ENCODE results near the gene KLRC1.
"Not testable (repeated sequence)": the region's sequence is repeated elsewhere in the genome, so short reads cannot be mapped to it uniquely, and the experiment has no call there.

The KLRC1 gene

DNA sequence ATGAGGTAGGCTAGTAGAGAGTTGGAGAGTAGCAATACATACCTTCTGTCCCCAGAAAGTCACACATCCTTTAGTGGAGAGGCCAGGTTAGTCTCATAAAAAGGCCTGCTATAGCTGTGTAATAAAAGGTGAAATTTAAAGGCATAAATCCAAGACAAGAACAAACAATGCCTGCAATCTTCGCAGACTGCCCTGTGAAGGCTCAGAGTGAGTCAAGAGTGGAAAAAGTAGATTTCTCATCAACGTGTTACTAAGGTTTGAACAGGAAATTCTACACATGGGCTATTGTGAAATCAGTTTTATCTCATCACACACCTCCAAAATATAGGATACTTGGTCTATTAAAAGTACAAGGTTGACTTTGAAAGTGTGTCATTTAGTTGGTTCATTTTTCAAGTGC is at the start of gene KLRC1:
Gene KLRC1 (minus strand): TSS at position 222 of the 400 bp plus-strand sequence. CDS start 2,221 bp downstream, outside the sequence.
- no peak for DNase-seq

DNA sequence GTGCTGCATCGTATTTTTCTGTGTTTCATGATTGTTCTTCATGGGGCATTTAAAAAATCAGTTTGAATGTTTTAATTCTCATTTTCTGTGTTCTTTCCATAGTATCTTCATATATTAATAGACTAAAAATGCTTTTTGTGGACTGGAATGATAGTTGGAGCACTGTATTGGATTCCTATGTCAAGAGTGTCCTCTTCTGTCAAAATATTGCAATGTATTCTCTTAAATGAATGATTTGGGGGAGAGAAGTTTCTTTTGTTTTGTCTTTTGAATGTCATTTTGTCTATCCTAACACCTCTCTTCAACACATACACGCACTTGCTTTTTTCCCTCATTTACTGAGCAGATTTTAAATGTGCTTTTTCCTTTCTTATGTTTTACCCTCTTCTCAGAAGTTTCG is 47.9 kb upstream of the KLRC1 start:
- no peak for DNase-seq

DNA sequence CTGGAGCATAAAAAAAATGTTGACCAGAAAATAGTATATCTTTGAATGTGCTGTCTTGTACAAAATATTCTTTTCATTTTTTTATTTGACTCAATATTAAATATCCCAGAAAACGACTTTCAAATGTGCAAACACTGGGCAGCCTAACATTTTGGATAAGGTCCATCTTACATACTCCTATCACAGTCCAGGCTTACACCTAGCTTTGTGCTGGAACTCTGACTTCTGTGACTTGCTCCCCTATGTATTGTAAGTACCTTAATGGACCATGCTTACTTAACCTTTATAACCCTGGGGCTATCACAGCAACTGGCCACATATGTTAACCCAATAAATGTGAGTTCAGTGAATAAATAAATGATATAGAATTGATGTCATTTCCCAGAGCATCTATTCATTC is 44.9 kb upstream of the KLRC1 start:
- DNase-seq: no peak

DNA sequence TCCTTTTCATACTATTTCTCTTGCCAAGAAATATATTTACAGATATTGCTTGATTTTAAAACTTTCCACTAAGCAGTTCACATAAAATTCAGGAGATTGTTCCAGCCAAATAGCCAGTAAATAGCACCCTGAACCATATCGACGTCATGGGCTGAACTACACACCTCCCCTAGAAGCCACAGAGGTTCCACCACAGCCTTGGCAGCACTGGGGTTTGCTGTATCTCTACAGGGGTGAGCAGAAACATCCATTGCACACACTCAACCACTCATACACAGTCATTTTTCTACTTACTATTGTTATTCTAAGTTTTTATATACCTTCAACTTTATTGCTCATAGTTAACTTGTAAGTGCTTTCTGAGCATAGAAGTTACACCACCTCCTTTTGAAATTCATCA is 44.4 kb upstream of the KLRC1 start:
- no peak for DNase-seq

DNA sequence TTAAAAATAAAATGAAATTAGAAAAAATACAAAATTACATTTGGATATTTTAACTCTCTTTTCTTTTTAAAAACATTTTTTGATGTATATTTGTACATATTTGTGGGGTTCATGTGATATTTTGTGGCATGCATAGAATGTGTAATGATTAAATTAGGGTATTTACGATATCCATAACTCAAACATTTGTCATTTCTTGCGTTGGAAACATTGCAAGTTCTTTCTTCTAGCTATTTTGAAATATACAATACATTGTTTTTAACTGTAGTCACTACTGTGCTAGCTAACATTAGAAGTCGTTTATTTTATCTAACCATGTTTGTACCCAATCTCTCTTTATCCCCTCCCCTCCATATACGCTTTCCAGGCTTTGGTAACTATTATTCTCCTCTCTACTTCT is 38.6 kb upstream of the KLRC1 start:
- DNase-seq: no peak

DNA sequence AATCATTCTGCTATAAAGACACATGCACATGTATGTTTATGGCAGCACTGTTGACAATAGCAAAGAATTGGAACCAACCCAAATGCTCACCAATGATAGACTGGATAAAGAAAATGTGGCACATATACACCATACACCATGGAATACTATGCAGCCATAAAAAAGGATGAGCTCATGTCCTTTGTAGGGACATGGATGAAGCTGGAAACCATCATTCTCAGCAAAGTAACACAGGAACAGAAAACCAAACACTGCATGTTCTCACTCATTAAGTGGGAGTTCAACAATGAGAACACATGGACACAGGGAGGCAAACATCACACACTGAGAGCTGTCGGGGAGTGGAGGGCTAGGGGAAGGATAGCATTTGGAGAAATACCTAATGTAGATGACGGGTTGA is 34.2 kb upstream of the KLRC1 start:
- DNase-seq: not testable (repeated sequence)

DNA sequence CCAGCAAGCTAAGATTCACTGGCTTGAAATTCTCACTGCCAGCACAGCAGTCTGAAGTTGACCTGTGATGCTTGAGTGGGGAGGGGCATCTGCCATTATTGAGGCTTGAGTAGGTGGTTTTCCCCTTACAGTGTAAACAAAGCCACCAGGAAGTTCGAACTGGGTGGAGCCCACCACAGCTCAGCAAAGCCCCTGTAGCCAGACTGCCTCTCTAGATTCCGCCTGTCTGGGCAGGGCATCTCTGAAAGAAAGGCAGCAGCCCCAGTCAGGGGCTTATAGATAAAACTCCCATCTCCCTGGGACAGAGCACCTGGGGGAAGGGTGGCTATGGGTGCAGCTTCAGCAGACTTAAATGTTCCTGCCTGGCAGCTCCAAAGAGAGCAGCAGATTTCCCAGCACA is 28.7 kb upstream of the KLRC1 start:
- not testable (repeated sequence) for DNase-seq

DNA sequence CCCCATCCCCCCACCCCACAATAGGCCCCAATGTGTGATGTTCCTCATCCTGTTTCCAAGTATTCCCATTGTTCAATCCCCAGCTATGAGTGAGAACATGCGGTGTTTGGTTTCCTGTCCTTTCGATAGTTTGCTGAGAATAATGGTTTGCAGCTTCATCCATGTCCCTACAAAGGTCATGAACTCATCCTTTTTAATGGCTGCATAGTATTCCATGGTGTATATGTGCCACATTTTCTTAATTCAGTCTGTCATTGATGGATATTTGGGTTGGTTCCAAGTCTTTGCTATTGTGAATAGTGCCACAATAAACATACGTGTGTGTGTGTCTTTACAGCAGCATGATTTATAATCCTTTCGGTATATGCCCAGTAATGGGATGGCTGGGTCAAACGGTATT is 19.6 kb upstream of the KLRC1 start:
- DNase-seq: not testable (repeated sequence)

DNA sequence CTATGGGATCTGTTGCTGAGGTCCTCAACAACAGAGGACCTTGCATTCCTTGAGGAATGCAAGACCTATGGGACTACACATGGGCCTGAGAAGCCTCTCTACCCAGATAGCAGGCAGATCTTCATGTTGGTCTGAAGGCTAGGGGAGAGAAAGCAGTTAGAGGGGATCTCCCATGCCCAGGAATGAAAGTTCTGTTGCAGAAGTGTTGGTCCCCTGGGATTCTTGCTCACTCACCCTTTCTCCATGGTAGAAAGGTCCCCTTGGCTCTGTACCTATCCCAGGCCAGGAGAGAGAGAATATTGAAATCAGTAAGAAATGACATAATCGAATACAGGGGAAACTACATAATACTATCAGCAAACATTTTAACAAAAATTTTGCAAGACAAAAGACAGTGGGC is 16.5 kb upstream of the KLRC1 start:
- no peak for DNase-seq

DNA sequence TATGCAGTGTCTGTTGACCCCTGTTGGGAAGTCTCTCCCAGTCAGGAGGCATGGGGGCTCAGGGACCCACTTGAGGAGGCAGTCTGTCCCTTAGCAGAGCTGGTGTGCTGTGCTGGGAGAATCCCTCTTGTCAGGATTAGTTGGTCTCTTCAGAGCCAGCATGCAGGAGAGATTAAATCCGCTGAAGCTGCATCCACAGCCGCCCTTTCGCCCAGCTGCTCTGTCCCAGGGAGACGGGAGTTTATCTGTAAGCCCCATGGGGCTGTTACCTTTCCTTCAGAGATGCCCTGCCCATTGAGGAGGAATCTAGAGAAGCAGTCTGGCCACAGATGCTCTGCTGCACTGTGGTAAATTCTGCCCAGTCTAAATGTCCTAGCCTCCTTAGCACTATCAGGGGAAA is 13.1 kb upstream of the KLRC1 start:
- no peak for DNase-seq

DNA sequence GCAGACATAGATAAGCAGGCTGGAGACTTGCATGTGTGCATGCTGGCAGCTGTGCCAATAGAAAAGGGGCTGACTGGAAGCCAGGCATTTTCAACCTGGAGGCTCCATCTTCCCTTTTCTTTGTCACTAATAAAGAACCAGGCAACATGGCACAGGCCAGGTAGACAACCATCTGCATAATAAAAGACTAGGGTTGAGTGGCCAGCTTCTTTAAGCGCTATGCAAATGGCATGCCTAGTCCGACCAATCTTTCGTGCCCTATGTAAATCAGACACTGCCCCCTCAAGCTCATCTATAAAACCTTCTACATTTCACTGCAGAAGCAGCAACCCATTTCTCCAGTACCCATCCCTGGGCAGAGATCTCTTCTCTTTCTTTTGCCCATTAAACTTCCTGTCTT is 4.6 kb upstream of the KLRC1 start:
- DNase-seq: no peak

DNA sequence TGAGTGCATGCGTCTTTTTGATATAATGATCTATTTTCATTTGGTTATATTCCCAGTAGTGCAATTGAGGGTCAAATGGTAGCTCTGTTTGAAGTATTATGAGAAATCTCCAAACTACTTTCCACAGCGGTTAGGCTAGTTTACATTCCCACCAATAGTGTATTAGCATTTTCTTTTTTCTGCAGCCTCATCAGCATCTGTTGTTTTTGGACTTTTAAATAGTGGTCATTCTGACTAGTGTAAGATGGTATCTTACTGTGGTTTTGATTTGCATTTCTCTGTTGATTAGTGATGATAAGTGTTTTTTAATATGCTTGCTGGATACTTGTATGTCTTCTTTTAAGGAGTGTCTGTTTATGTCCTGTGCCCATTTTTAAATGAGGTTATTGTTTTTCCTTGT is 3.7 kb upstream of the KLRC1 start:
- DNase-seq: no peak

DNA sequence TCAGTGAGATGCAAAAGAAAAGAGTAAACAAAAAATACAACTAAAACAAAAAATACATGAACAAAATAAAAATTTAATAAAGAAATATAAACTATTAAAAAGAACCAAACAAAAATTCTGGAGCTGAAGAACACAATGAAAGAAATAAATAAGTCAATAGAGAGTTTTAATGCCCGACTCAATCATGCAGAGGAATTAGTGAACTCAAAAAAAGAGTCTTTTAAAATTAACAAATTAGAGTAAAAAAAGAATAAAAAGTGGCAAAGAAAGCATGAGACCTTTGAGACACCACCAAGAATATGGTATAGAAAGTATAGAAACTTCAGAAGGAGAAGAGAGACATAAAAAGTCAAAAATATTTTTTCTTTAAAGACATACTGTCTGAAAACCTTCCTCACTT is 2.6 kb upstream of the KLRC1 start:
- no peak for DNase-seq

DNA sequence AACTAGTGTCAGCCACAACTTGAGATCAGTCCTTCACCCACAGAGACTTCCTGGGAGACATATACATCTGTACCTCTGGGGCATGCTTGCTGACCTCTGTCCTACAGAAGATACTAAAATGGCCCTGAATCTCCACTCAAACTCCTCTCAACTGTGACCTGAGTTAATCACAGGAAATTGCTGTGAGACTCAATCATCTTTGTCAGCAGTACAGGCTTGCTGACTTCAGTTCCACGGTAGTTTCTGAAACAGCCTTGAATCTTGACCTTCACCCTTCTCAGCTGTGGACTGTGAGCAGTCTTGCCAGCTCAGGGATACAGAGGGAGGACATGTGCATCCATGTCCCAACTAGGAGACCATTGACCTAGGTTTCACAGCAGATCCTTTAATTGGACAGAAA is 1.4 kb upstream of the KLRC1 start:
- no peak for DNase-seq

DNA sequence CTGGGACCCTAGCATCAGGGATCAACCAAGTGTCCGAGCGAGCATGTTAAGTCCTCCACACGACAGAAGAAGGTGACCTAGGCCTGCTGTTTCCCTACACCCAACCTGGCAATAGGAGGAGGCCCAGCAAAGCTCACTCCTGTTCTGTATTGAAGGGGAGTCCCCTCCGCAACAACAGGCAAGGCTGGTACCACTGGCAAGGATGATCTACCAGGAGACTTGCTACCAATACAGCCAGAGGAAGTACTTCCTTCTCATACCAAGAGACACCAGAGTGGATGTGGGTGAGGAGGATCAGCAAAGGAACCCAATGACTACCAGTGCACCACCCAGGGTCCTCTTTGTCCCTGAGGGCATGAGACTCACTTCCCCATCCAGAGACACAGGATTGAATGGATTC is 4.9 kb downstream of the KLRC1 start:
- no peak for DNase-seq

DNA sequence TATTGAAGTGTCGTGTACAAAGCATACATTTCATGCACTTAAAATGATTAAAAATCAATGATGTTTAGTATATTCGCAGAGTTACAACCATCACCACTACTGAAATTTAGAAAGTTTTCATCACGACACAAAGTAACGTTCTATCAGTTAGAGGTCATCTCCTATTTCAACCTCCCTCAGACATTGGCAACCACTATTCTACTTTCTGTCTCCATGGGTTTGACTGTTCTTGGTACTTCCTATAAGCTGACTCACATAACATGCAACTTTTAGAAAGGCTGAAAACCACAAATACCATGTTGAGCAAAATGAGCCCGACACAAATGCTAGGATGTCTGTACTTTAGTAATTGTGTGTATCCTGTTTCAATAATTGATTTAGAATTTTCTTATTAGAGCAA is 7.1 kb downstream of the KLRC1 start:
- DNase-seq: not testable (repeated sequence)

DNA sequence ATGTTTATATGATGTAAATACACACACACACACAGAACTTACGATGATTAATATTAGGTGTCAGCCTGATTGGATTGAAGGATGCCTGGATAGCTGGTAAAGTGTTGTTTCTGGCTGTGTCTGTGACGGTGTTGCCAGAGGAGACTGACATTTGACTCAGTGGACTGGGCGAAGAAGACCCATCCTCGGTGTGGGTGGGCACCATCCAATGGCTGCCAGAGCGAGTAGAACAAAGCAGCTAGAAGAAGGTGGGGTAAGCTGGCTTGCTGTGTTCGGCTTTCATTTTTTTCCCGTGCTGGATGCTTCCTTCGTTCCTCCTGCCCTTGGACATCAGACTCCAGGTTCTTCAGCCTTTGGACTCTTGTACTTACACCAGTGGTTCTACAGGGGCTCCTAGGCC is 12.0 kb downstream of the KLRC1 start:
- DNase-seq: not testable (repeated sequence)

DNA sequence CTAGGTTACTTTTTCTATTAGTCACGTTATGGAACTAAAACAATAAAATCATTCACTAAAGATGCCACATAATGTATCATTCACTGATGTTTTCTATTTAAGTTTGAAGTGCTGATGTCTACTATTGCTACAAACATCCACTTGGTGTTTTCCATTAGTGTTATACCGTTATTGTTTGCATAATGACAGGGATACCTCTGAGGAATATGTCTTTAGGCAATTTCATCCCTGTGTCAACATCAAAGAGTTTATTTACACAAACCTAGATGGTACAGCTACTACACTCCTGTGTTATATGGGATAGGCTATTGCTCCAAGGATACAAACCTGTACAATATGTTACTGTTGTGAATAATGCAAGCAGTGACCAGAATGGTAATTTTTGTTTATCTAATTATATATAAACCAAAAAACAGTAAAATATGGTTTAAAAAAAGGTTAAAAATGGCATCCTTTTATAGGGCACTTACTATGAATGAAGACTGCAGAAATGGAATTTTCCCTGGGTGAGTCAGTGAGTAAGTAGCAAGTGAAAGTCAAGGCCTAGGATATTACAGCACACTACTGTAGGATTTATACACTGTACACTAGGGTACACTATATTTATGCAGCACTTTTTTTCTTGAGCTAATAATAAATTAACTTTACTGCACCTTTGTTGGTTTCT is 13.4 kb downstream of the KLRC1 start:
- not testable (repeated sequence) for DNase-seq

DNA sequence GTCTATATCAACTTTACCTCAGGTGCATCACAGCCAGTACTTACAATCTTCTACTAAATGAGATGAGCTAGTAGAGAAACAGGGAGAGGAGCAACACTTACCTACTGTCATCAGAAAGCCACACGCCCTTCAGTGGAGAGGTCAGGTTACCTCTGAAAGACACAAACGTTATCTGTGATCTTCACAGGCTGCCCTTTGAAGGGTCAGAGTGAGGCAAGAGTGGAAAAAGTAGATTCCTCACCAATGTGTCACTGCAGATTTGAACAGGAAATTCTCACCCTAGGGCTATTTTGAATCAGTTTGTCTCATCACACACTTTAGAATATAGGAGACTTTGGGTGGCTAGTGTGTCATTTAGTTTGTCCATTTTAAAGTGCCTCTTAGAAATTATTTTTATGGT is 15.6 kb downstream of the KLRC1 start:
- not testable (repeated sequence) for DNase-seq

DNA sequence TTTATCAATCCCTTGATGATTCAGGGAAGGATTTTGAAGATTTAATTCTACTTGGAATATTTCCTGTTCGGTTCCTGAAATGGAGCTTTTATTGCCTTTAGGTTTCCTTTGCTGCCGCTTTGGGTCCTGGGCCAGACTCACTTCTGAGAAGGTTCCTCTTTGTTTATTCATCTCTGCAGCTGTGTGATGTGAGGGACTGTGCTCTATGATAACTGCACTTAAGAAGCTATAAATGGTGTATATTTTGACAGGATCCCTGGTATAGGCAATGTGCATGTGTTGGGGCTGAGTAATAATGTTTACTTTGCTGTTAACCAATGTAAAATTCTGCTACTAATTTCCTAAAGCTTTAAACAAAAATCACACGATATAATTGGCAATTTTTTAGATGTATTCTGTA is 17.4 kb downstream of the KLRC1 start, which contains the start of gene KLRC2:
Gene KLRC2 (minus strand): TSS at position 195 of the 400 bp plus-strand sequence. CDS start 24 bp downstream, at position 171.
- DNase-seq: not testable (repeated sequence)

DNA sequence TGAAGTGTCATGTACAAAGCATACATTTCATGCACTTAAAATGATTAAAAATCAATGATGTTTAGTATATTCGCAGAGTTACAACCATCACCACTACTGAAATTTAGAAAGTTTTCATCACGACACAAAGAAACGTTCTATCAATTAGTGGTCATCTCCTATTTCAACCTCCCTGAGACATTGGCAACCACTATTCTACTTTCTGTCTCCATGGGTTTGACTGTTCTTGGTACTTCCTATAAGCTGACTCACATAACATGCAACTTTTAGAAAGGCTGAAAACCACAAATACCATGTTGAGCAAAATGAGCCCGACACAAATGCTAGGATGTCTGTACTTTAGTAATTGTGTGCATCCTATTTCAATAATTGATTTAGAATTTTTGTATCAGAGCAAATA is 22.6 kb downstream of the KLRC1 start:
- not testable (repeated sequence) for DNase-seq

DNA sequence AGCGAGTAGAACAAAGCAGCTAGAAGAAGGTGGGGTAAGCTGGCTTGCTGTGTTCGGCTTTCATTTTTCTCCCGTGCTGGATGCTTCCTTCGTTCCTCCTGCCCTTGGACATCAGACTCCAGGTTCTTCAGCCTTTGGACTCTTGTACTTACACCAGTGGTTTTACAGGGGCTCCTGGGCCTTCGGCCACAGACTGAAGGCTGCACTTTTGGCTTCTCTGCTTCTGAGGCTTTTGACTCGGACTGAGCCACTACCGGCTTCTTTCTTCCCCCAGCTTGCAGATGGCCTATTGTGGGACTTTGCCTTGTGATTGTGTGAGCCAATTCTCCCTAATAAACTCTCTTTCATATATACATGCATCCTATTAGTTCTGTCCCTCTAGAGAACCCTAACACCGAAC is 27.2 kb downstream of the KLRC1 start:
- DNase-seq: not testable (repeated sequence)

DNA sequence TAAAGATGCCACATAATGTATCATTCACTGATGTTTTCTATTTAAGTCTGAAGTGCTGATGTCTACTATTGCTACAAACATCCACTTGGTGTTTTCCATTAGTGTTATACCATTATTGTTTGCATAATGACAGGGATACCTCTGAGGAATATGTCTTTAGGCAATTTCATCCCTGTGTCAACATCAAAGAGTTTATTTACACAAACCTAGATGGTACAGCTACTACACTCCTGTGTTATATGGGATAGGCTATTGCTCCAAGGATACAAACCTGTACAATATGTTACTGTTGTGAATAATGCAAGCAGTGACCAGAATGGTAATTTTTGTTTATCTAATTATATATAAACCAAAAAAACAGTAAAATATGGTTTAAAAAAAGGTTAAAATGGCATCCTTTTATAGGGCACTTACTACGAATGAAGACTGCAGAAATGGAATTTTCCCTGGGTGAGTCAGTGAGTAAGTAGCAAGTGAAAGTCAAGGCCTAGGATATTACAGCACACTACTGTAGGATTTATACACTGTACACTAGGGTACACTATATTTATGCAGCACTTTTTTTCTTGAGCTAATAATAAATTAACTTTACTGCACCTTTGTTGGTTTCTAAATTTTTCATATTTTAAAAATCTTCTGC is 28.8 kb downstream of the KLRC1 start:
- DNase-seq: not testable (repeated sequence)

DNA sequence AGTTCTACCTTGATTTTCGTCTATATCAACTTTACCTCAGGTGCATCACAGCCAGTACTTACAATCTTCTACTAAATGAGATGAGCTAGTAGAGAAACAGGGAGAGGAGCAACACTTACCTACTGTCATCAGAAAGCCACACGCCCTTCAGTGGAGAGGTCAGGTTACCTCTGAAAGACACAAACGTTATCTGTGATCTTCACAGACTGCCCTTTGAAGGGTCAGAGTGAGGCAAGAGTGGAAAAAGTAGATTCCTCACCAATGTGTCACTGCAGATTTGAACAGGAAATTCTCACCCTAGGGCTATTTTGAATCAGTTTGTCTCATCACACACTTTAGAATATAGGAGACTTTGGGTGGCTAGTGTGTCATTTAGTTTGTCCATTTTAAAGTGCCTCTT is 31.0 kb downstream of the KLRC1 start:
- DNase-seq: not testable (repeated sequence)

DNA sequence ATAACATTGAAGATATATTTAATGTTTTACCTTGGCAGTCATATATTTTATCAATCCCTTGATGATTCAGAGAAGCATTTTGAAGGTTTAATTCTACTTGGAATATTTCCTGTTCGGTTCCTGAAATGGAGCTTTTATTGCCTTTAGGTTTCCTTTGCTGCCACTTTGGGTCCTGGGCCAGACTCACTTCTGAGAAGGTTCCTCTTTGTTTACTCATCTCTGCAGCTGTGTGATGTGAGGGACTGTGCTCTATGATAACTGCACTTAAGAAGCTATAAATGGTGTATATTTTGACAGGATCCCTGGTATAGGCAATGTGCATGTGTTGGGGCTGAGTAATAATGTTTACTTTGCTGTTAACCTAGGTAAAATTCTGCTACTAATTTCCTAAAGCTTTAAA is 32.8 kb downstream of the KLRC1 start, which contains the start of gene KLRC3:
Gene KLRC3 (minus strand): TSS at position 262 of the 400 bp plus-strand sequence. CDS start 45 bp downstream, at position 217.
- DNase-seq: not testable (repeated sequence)

All from activated CD4-positive, CD25-positive, alpha-beta regulatory T cell treated with anti-CD3 and anti-CD28 coated beads, Interleukin-2, amount 50 U/mL, for 72 hours (primary cell).